MCF 10A (cell line): ENCODE measurements around the gene WDR62. TPM values are rescaled to one million over a fixed set of nuclear protein-coding genes. Genes with fewer than 3 reads are reported as not detected.

Experiments used
- BruUV-seq: library from RNA; stranded (reverse); fragments of 400-500 nt; replicated peaks from 2 replicates; lab custom pipeline; 2021; lab: Mats Ljungman, UMichigan
- CTCF ChIA-PET: fragments of 300-600 bp; sonication (Branson Sonifier 250); formaldehyde crosslinking; extraction: SDS; loops from one replicate; lab custom pipeline; 2021; ENCODE audit warnings: antibody characterized with exemption, inconsistent platforms; lab: Yijun Ruan, JAX
- POLR2A ChIA-PET: fragments of 300-600, 350-650 bp; sonication (Branson Sonifier 250); formaldehyde crosslinking; extraction: SDS; loops from one replicate; lab custom pipeline; 2020; ENCODE audit warnings: antibody characterized with exemption, inconsistent platforms; lab: Yijun Ruan, JAX
- DNase-seq: peaks from one replicate; pipeline ENCODE4 v3.0.0-alpha.2; 2018; ENCODE audit not compliant: unreplicated experiment
- H3K27ac Mint-ChIP-seq: one replicate; pipeline ENCODE4 v1.8.0; 2022; ENCODE audit warnings: mild to moderate bottlenecking, low read depth, mixed read lengths; ENCODE audit not compliant: unreplicated experiment
- H3K27me3 Mint-ChIP-seq: one replicate; pipeline ENCODE4 v1.8.0; 2022; ENCODE audit warnings: mixed read lengths; ENCODE audit not compliant: insufficient read depth, unreplicated experiment
- H3K36me3 Mint-ChIP-seq: one replicate; pipeline ENCODE4 v1.8.0; 2022; ENCODE audit warnings: mild to moderate bottlenecking, moderate library complexity, mixed read lengths; ENCODE audit not compliant: insufficient read depth, unreplicated experiment
- H3K4me1 Mint-ChIP-seq: one replicate; pipeline ENCODE4 v1.8.0; 2022; ENCODE audit warnings: mixed read lengths; ENCODE audit not compliant: insufficient read depth, unreplicated experiment
- H3K4me3 Mint-ChIP-seq: one replicate; pipeline ENCODE4 v1.8.0; 2022; ENCODE audit warnings: mild to moderate bottlenecking, moderate library complexity, mixed read lengths; ENCODE audit not compliant: unreplicated experiment
- H3K9me3 Mint-ChIP-seq: one replicate; pipeline ENCODE4 v1.8.0; 2022; ENCODE audit warnings: mixed read lengths; ENCODE audit not compliant: unreplicated experiment
- CTCF ChIP-seq: fragments of 200-600 bp; IDR thresholded peaks from one replicate; pipeline ENCODE4 v1.8.0; 2022; ENCODE audit warnings: antibody characterized with exemption, mild to moderate bottlenecking; ENCODE audit not compliant: unreplicated experiment
- intact Hi-C: fragments of 100-400 bp; cut with micrococcal nuclease; formaldehyde crosslinking; loops from 2 replicates; pipeline ENCODE4 v1.14.1; 2022
- total RNA-seq: library from RNA; stranded (reverse); gene quantifications from 2 replicates; pipeline ENCODE4 v1.2.3, GENCODE V29; 2022

The WDR62 gene
- total RNA-seq, 1 experiment from 2014 or later: 6.2 TPM

GRCh38 chr19:36136964-36137686 is 82.4 kb downstream of the WDR62 start:
- no peak for TF ChIP-seq CTCF
- intact Hi-C loops: loop anchor here (2.0 kb wide), 1 partner anchor 22 kb away; the partner anchor contains the start of genes POLR2I and TBCB
- ChIA-PET CTCF (interaction anchor here (0.8 to 2.7 kb wide), 6 partner anchors 10 to 37 kb away, joined by 3 to 27 read pairs (median 3); no protein-coding TSS in a partner anchor), POLR2A (interaction anchor here (0.6 to 3.1 kb wide), 11 partner anchors 9 to 713 kb away, joined by 3 to 44 read pairs (median 9); partner anchors contain the start of genes POLR2I, PSENEN, TBCB and U2AF1L4)
- peaks cover 14% of the 10 kb centered on the region for H3K36me3 Mint-ChIP-seq
- H3K4me3 Mint-ChIP-seq: peak overlapping the region; percentile 54
- peaks cover 36% of the 10 kb centered on the region for H3K4me1 Mint-ChIP-seq
- BruUV-seq: no TSS peak
- no peaks in the 10 kb centered on the region for H3K9me3 Mint-ChIP-seq
- H3K27me3 Mint-ChIP-seq: no peaks in the 10 kb centered on the region
- peak overlapping the region; percentile 87 for H3K27ac Mint-ChIP-seq
- peak; percentile 98 for DNase-seq

GRCh38 chr19:36139120-36139472 is 84.4 kb downstream of the WDR62 start:
- H3K36me3 Mint-ChIP-seq: peaks cover 30% of the 10 kb centered on the region
- H3K4me3 Mint-ChIP-seq: peak overlapping the region; percentile 97
- ChIA-PET CTCF (no interaction called here), POLR2A (interaction anchor here (1.0 to 2.3 kb wide), 10 partner anchors 8 to 85 kb away, joined by 3 to 40 read pairs (median 9); partner anchors contain the start of genes POLR2I, TBCB, THAP8 and ZNF146)
- no peak overlapping the region for H3K27ac Mint-ChIP-seq
- H3K27me3 Mint-ChIP-seq: no peaks in the 10 kb centered on the region
- BruUV-seq: no TSS peak
- peaks cover 38% of the 10 kb centered on the region for H3K4me1 Mint-ChIP-seq
- no peak for TF ChIP-seq CTCF
- intact Hi-C loops: loop anchor here (1.0 kb wide), 1 partner anchor 12 kb away; no protein-coding TSS in a partner anchor
- no peak for DNase-seq
- no peaks in the 10 kb centered on the region for H3K9me3 Mint-ChIP-seq

- CTCF ChIA-PET: interaction anchor here (0.7 kb wide), 2 partner anchors 34 to 1378 kb away, joined by 3 read pairs; no protein-coding TSS in a partner anchor
- H3K4me3 Mint-ChIP-seq: peak within 1 kb of the TSS; percentile 97
- peaks cover 30% of the 10 kb centered on the region for H3K36me3 Mint-ChIP-seq
Observed at GRCh38 chr19:36139473-36140303, 85.0 kb downstream of the WDR62 start, which contains the start of gene CAPNS1. Gene CAPNS1 (plus strand): TSS chr19:36140066. CDS start chr19:36141012, 946 bp downstream.

More at GRCh38 chr19:36139473-36140303, 85.0 kb downstream of the WDR62 start, which contains the start of gene CAPNS1:
- DNase-seq: peak; percentile 97
- intact Hi-C loops: loop anchor here (1.0 kb wide), 1 partner anchor 12 kb away; no protein-coding TSS in a partner anchor
- Mint-ChIP-seq H3K27me3 (no peaks in the 10 kb centered on the region), H3K4me1 (peaks cover 38% of the 10 kb centered on the region), H3K27ac (peak within 1 kb of the TSS; percentile 97), H3K9me3 (no peaks in the 10 kb centered on the region)
- TF ChIP-seq CTCF: no peak
- BruUV-seq: no TSS peak
- POLR2A ChIA-PET: interaction anchor here (0.7 to 2.3 kb wide), 12 partner anchors 9 to 93 kb away, joined by 3 to 40 read pairs (median 8); partner anchors contain the start of genes POLR2I, TBCB, THAP8 and ZNF146
